ENCODE results near the gene INCA1. TPM values are rescaled to one million over a fixed set of nuclear protein-coding genes. Genes with fewer than 3 reads are reported as not detected.
A peak's percentile ranks its signal among the peaks of the same experiment; 100 is the strongest.

Gene INCA1
- total RNA-seq, 4 donors from 2014 or later = 1.0 to 2.3 (median 1.4) TPM

DNA sequence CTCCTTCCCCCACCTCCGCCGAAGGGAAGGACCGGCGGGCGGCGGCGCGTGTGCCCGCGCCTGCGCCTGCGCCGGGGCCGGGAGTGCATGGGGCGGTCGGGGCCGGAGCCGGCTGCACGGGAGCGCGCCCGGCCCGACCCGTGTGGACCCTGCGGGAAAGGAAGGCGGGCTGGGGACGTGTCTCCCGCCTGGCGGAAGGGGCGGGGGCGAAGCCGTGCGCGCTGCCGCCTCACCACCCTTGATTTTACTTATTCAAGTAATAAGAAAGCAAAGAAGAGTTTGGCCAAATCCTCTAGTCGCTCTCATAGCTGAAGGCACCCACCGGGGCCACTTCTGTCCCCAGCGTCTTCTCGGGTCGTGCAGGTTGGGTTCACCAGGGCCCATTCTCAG lies 48.4 kb downstream of the INCA1 start:
- peaks cover 0 to 7% of the 10 kb centered on the region in 2 donors for H3K36me3 ChIP-seq
- WGBS, 2 donors = 0 to 1% methylated on average over 9 to 32 of the region's 40 CpGs
- peak overlapping the region; percentile 41 to 98 (median 66) for H3K4me3 ChIP-seq (replicated peaks in 1 of 3)
- no peaks in the 10 kb centered on the region for H3K27me3 ChIP-seq
- peaks cover 21 to 63% of the 10 kb centered on the region in 2 donors for H3K4me1 ChIP-seq
- peak overlapping the region; percentile 80 to 98 (median 94) for H3K27ac ChIP-seq
- H3K9me3 ChIP-seq = no peaks in the 10 kb centered on the region
- intact Hi-C loops (cut with DNase I) = no loop called here
- peak; percentile 82 to 85 for DNase-seq
- TF ChIP-seq POLR2A (IDR thresholded peaks at IDR 0.05) = peak; percentile 39 to 66
- TF ChIP-seq, protein P1, sequence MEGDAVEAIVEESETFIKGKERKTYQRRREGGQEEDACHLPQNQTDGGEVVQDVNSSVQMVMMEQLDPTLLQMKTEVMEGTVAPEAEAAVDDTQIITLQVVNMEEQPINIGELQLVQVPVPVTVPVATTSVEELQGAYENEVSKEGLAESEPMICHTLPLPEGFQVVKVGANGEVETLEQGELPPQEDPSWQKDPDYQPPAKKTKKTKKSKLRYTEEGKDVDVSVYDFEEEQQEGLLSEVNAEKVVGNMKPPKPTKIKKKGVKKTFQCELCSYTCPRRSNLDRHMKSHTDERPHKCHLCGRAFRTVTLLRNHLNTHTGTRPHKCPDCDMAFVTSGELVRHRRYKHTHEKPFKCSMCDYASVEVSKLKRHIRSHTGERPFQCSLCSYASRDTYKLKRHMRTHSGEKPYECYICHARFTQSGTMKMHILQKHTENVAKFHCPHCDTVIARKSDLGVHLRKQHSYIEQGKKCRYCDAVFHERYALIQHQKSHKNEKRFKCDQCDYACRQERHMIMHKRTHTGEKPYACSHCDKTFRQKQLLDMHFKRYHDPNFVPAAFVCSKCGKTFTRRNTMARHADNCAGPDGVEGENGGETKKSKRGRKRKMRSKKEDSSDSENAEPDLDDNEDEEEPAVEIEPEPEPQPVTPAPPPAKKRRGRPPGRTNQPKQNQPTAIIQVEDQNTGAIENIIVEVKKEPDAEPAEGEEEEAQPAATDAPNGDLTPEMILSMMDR (IDR thresholded peaks at IDR 0.05) = peak in 2 of 6 experiments; percentile 9 to 15

DNA sequence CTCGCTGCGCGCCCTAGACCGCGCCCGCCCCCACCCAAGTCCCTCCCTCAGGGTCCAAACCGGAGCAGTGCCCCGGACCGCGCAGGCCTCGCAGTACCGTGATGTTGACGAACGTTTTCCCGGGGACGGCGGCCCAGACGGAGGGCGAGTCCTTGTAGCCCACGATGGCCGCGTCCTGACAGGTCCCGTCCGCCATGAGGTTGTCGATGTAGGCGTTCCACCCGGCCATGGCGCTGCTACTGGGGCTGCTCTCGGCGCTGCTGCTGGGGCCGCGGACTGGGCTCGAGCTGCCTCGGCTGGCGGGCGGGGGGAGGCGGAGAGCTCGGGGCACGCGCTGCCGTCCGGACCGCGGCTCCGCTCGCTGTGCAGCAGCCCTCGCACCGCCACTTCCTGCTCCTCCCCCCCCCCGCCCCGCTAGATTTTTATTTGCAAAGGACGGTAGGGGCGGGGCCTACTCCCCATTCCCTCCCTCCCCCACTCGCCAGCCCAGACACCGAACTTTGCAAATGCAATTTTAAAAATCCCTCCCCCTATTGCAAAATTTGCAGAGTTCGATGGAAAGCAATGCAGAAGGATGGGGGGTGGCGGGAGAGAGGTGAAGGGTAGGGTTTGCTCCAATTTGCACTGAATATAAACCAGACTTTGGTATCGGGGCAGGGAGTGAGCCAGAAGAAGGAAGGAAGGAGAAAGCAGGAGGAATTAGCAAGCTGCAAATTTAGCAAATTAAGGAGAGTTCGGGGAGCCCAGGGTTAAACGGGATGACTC lies 49.0 kb downstream of the INCA1 start, which contains the start of gene PFN1:
Gene PFN1, minus strand, starts transcription at position 365 of the 765 bp plus-strand sequence. Its CDS starts 136 bp downstream, at position 229.
- H3K4me3 ChIP-seq (replicated peaks in 1 of 3) = peak within 1 kb of the TSS; percentile 98 to 99 (median 99)
- H3K36me3 ChIP-seq = peaks cover 0 to 7% of the 10 kb centered on the region in 2 donors
- WGBS, 2 donors = 0% methylated on average over 17 to 28 of the region's 59 CpGs
- H3K9me3 ChIP-seq = no peaks in the 10 kb centered on the region
- no peaks in the 10 kb centered on the region for H3K27me3 ChIP-seq
- H3K4me1 ChIP-seq = peaks cover 19 to 57% of the 10 kb centered on the region in 2 donors
- peak within 1 kb of the TSS; percentile 91 to 98 (median 94) for H3K27ac ChIP-seq
- intact Hi-C loops (cut with DNase I) = no loop called here
- peak; percentile 90 to 92 for DNase-seq
- TF ChIP-seq, protein P1 (IDR thresholded peaks at IDR 0.05) = no peak
- TF ChIP-seq POLR2A (IDR thresholded peaks at IDR 0.05) = peak; percentile 70 to 77

DNA sequence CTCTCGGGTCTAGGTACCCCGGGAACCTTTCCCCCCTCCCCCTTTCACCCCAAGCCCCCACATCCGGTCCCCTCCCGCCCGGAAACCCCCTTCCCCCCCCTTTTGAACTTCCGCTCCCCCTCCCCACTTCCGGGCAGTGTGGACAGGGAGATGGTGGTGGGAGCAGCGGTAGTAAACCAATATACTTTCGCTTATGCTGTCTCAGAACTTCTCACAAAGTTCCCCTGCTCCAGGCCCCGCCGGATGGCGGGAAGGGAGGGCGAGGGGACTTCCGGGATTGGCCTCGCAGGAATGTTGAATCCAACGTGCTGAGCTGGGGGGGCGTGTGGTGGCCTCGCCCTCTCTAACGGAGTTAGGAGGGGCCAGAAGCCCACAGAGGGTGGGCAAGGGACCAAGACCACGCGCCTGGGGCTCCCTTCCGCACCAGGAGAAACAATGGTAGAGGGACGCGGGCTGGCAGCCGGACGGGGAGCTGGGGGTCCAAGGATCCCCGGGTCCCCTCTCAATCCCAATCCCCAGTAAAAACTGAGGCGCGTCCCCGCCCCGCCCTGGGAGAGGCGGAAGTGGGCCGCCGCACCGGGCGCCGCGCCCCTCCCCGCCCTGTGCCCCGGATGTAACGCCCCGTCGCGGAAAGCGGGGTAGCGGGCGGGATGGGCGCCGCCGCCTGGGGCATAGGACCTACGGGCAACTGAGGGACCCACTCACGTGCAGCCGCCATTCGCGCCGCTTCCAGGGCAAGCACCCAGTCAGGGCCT lies 49.7 kb downstream of the INCA1 start:
- TF ChIP-seq POLR2A (IDR thresholded peaks at IDR 0.05) = no peak
- TF ChIP-seq, protein P1 (IDR thresholded peaks at IDR 0.05) = no peak
- no peaks in the 10 kb centered on the region for H3K27me3 ChIP-seq
- peak overlapping the region; percentile 98 to 99 (median 99) for H3K4me3 ChIP-seq (replicated peaks in 1 of 3)
- peak; percentile 55 for DNase-seq
- 0 to 1% methylated on average over 9 to 13 of the region's 56 CpGs for WGBS, 2 donors
- H3K9me3 ChIP-seq = no peaks in the 10 kb centered on the region
- H3K4me1 ChIP-seq = peaks cover 12 to 50% of the 10 kb centered on the region in 2 donors
- intact Hi-C loops (cut with DNase I) = no loop called here
- peaks cover 7% of the 10 kb centered on the region in 2 donors for H3K36me3 ChIP-seq
- peak overlapping the region; percentile 91 to 94 (median 94) for H3K27ac ChIP-seq

DNA sequence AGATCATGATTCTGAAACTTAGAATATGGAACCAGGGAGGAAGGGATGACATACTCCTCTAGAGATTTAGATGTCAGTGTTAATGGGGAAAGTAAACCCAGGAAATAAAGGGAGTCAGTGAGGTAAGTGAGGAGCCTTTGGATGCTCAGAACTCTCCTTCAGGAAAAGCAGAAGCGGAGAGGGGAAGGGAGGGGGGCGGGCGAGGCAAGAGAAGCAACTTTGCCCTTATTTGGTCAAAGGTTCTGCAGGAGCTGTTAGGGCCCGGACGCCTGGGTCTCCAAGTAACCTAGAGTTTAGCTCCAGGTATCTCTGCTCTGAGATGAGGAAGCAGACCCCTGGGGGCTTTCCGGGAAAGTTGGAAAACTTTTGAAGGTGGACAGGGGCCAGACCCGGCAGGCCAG lies 50.3 kb downstream of the INCA1 start:
- Histone ChIP-seq H3K36me3 (peaks cover 7% of the 10 kb centered on the region in 2 donors), H3K4me3 (replicated peaks in 1 of 3) (peak overlapping the region in 1 of 3 donors; percentile 98), H3K27me3 (no peaks in the 10 kb centered on the region), H3K27ac (peak overlapping the region; percentile 91 to 94 (median 94)), H3K4me1 (peaks cover 12 to 44% of the 10 kb centered on the region in 2 donors), H3K9me3 (no peaks in the 10 kb centered on the region)
- intact Hi-C loops (cut with DNase I) = no loop called here
- TF ChIP-seq POLR2A (IDR thresholded peaks at IDR 0.05) = no peak
- TF ChIP-seq, protein P1 (IDR thresholded peaks at IDR 0.05) = no peak
- WGBS, 2 donors = 7 to 9% methylated on average over 7 of the region's 7 CpGs
- no peak for DNase-seq
